K562 (cell line): Measurements from ENCODE around the gene PIP5KL1. TPM values are rescaled to one million over a fixed set of nuclear protein-coding genes. Genes with fewer than 3 reads are reported as not detected.

ENCODE experiments used
- ARNT ChIP-seq, 2 experiments: fragments of 450-650 bp; IDR thresholded peaks; 2 replicates each; pipeline ENCODE4 v1.6.1; 2016; ENCODE audit warnings: mild to moderate bottlenecking in 1 of 2
- ATF7 ChIP-seq: fragments of 450-650 bp; IDR thresholded peaks from 2 replicates; pipeline ENCODE4 v1.7.1; 2014; ENCODE audit warnings: mild to moderate bottlenecking, moderate library complexity
- CAMTA2 ChIP-seq: fragments of 250-450 bp; sonication (Bioruptor Pico); conservative IDR thresholded peaks from 2 replicates; pipeline ENCODE4 v1.5.1; 2022
- ELF1 ChIP-seq: fragments of 200-800 bp; sonication (Bioruptor generic); IDR thresholded peaks from 2 replicates; pipeline ENCODE4 v1.6.1; 2016; ENCODE audit warnings: missing genetic modification characterization, missing compliant biosample characterization
- EP300 ChIP-seq: IDR thresholded peaks from 2 replicates; pipeline ENCODE4 v1.6.1; 2012; ENCODE audit warnings: low read length, improper control_type of control experiment
- ERF ChIP-seq: fragments of 450-650 bp; formaldehyde crosslinking; IDR thresholded peaks from 2 replicates; pipeline ENCODE4 v1.4.0; 2020; ENCODE audit warnings: mild to moderate bottlenecking, mixed read lengths
- HNRNPL ChIP-seq: fragments of 200-400 bp; formaldehyde crosslinking; IDR thresholded peaks from 2 replicates; pipeline ENCODE4 v1.6.1; 2017; ENCODE audit warnings: low read depth, mild to moderate bottlenecking, low read length
- ILF3 ChIP-seq: fragments of 450-650 bp; IDR thresholded peaks from 2 replicates; pipeline ENCODE4 v1.6.1; 2018; ENCODE audit warnings: antibody characterized with exemption, mild to moderate bottlenecking, moderate library complexity, borderline replicate concordance
- IRF1 ChIP-seq: sonication (generic); formaldehyde crosslinking; IDR thresholded peaks from 2 replicates; pipeline ENCODE4 v1.8.0; 2022; ENCODE audit warnings: missing genetic modification reagents, mild to moderate bottlenecking, borderline replicate concordance
- NFIC ChIP-seq: fragments of 450-650 bp; IDR thresholded peaks from 2 replicates; pipeline ENCODE4 v1.6.1; 2017; ENCODE audit warnings: mild to moderate bottlenecking, inconsistent platforms
- NR2C2 ChIP-seq, 2 experiments: fragments of 200-800 bp in 1 of 2; sonication (Bioruptor generic) in 1 of 2; sonication (generic) in 1 of 2; formaldehyde crosslinking in 1 of 2; IDR thresholded peaks; 2 replicates each; pipeline versions ENCODE4 v1.6.1 to v1.8.0; 2016 to 2022; ENCODE audit warnings: mild to moderate bottlenecking in 1 of 2, missing compliant biosample characterization in 1 of 2, missing genetic modification characterization in 1 of 2, missing genetic modification reagents in 1 of 2
- POLR2A ChIP-seq: fragments of 450-650 bp; conservative IDR thresholded peaks from 2 replicates; pipeline ENCODE4 v1.6.1; 2016
- PPARD ChIP-seq: fragments of 250-450 bp; sonication (Bioruptor Pico); IDR thresholded peaks from 2 replicates; pipeline ENCODE4 v1.8.0; 2022; ENCODE audit warnings: inconsistent platforms, mild to moderate bottlenecking, moderate library complexity
- PRDM10 ChIP-seq: fragments of 450-650 bp; IDR thresholded peaks from 2 replicates; pipeline ENCODE4 v1.6.1; 2018; ENCODE audit not compliant: partially characterized antibody
- PURB ChIP-seq: sonication (generic); formaldehyde crosslinking; IDR thresholded peaks from 2 replicates; pipeline ENCODE4 v1.9.0; 2021; ENCODE audit warnings: low read depth, mild to moderate bottlenecking, missing genetic modification reagents
- RBBP5 ChIP-seq: fragments of 200-600 bp; sonication (generic); IDR thresholded peaks from 2 replicates; pipeline ENCODE4 v1.6.1; 2012; ENCODE audit warnings: borderline replicate concordance, mild to moderate bottlenecking, low read length, control low read depth, inconsistent platforms; ENCODE audit not compliant: insufficient read depth, poor library complexity, severe bottlenecking
- RBFOX2 ChIP-seq: fragments of 200-400 bp; formaldehyde crosslinking; IDR thresholded peaks from 2 replicates; pipeline ENCODE4 v1.6.1; 2017; ENCODE audit warnings: low read depth, mild to moderate bottlenecking, low read length, moderate library complexity
- TRIM24 ChIP-seq, 2 experiments: fragments of 450-650 bp; IDR thresholded peaks; 2 replicates each; pipeline ENCODE4 v1.6.1; 2016
- ZFP91 ChIP-seq: sonication (generic); formaldehyde crosslinking; IDR thresholded peaks from 2 replicates; pipeline ENCODE4 v1.8.0; 2022; ENCODE audit warnings: mild to moderate bottlenecking, missing genetic modification reagents
- ZNF23 ChIP-seq: fragments of 250-450 bp; sonication (Bioruptor Pico); IDR thresholded peaks from 2 replicates; pipeline ENCODE4 v1.4.0; 2020; ENCODE audit warnings: mild to moderate bottlenecking
- polyA plus RNA-seq, 8 experiments: library from polyadenylated mRNA; depleted of rRNA in 4 of 8; stranded (reverse) in 5 of 8; unstranded in 3 of 8; fragments of >200 nt; fragmentation: Nextera tagmentation in 2 of 8; fragmentation: Illumina TruSeq in 1 of 8; extraction: Ambion mirVana in 2 of 8; extraction: Trizol in 1 of 8; gene quantifications; 2 replicates each; pipeline versions ENCODE4 v1.2.1 to v1.2.3, GENCODE V29; 2011 to 2014; ENCODE audit warnings: inconsistent platforms in 1 of 8, missing spikeins in 1 of 8
- total RNA-seq, 7 experiments: library from RNA; depleted of rRNA in 6 of 7; stranded (reverse); fragments of >200 nt in 6 of 7; fragmentation: Illumina TruSeq in 2 of 7; extraction: Trizol in 2 of 7; gene quantifications; 2 replicates each; pipeline versions ENCODE4 v1.2.1 to v1.2.3, GENCODE V29; 2011 to 2021; ENCODE audit warnings: low replicate concordance in 1 of 7

Gene PIP5KL1
- total and polyA plus RNA-seq, 9 of the 15 experiments (the other 6 are each of a cell fraction or from before 2014, with no cell fraction given), result 0.18 to 4.8 (median 1.2) TPM

GRCh38 chr9:127918183-127919107 is 12.1 kb downstream of the PIP5KL1 start (continued):
- TF ChIP-seq IRF1 (CRISPR knock-in tag) (no peak), ELF1 (peak; percentile 51; the same call in 1 of the 2 replicates), HNRNPL (no peak), NFIC (peak; percentile 57), PURB (no peak), NR2C2 (CRISPR knock-in tag; IDR thresholded peaks at IDR 0.05) (no peak), NR2C2 (tag; IDR thresholded peaks at IDR 0.05) (no peak), RBBP5 (no peak), ZFP91 (CRISPR knock-in tag) (no peak), PRDM10 (peak; percentile 87), CAMTA2 (CRISPR knock-in tag) (no peak), ZNF23 (no peak), ERF (CRISPR knock-in tag) (0 out of 2 replicates have a peak, but pooled peaks have one; percentile 31), EP300 (no peak), ARNT (IDR thresholded peaks at IDR 0.05) (no peak), PPARD (no peak), ATF7 (no peak), ILF3 (no peak), POLR2A (0 out of 2 replicates have a peak, but pooled peaks have one; percentile 32), RBFOX2 (peak; percentile 40; the same call in 1 of the 2 replicates), TRIM24 (IDR thresholded peaks at IDR 0.05) (peak in 1 of 2 experiments; percentile 19; a peak in 1 of 4 replicates)
